MM.1S (cell line): Measurements from ENCODE around the gene HSDL1.

ENCODE experiments used
- DNase-seq: peaks from one replicate; pipeline ENCODE4 v3.0.0-alpha.2; 2015
- H2AFZ ChIP-seq: fragments of 300-600 bp; sonication (generic); 2 replicates; pipeline ENCODE4 v1.6.0; 2016; ENCODE audit warnings: antibody characterized with exemption, low read length
- H3F3A ChIP-seq: fragments of 300-600 bp; sonication (generic); 2 replicates; pipeline ENCODE4 v1.6.1; 2016; ENCODE audit warnings: mild to moderate bottlenecking, antibody characterized with exemption, low read length, moderate library complexity, mixed read lengths; ENCODE audit not compliant: insufficient read depth
- H3K27ac ChIP-seq: fragments of 300-600 bp; sonication (generic); 2 replicates; pipeline ENCODE4 v1.5.1; 2016; ENCODE audit warnings: mild to moderate bottlenecking, low read length
- H3K27me3 ChIP-seq: fragments of 300-600 bp; sonication (generic); replicated peaks from 2 replicates; pipeline ENCODE4 v1.6.0; 2016; ENCODE audit warnings: low read length; ENCODE audit not compliant: insufficient read depth
- H3K36me3 ChIP-seq: fragments of 300-600 bp; sonication (generic); replicated peaks from 2 replicates; pipeline ENCODE4 v1.6.1; 2016; ENCODE audit warnings: mild to moderate bottlenecking, low read length, mixed read lengths; ENCODE audit not compliant: insufficient read depth
- H3K4me1 ChIP-seq: fragments of 300-600 bp; sonication (generic); 2 replicates; pipeline ENCODE4 v1.6.1; 2016; ENCODE audit warnings: low read length, mixed read lengths
- H3K4me2 ChIP-seq: fragments of 300-600 bp; sonication (generic); 2 replicates; pipeline ENCODE4 v1.6.0; 2016; ENCODE audit warnings: low read depth, low read length
- H3K4me3 ChIP-seq: fragments of 300-600 bp; sonication (generic); 2 replicates; pipeline ENCODE4 v1.5.1; 2016; ENCODE audit warnings: low read length, mixed read lengths
- H3K79me2 ChIP-seq: fragments of 300-600 bp; sonication (generic); 2 replicates; pipeline ENCODE4 v1.6.1; 2016; ENCODE audit warnings: mixed run types, low read length, mixed read lengths
- H3K9ac ChIP-seq: fragments of 300-600 bp; sonication (generic); 2 replicates; pipeline ENCODE4 v1.6.1; 2016; ENCODE audit warnings: low read length, mixed read lengths
- H3K9me2 ChIP-seq: fragments of 300-600 bp; sonication (generic); replicated peaks from 2 replicates; pipeline ENCODE4 v1.6.1; 2016; ENCODE audit warnings: mild to moderate bottlenecking, low read length, mixed read lengths; ENCODE audit not compliant: insufficient read depth
- H3K9me3 ChIP-seq: fragments of 300-600 bp; sonication (generic); replicated peaks from 2 replicates; pipeline ENCODE4 v1.6.1; 2016; ENCODE audit warnings: mild to moderate bottlenecking, low read length, mixed read lengths; ENCODE audit not compliant: insufficient read depth
- H4K20me1 ChIP-seq: fragments of 300-600 bp; sonication (generic); 2 replicates; pipeline ENCODE4 v1.6.1; 2016; ENCODE audit warnings: mild to moderate bottlenecking, low read length, moderate library complexity, mixed read lengths; ENCODE audit not compliant: insufficient read depth
- EZH2 ChIP-seq: fragments of 300-600 bp; sonication (generic); optimal IDR thresholded peaks from 2 replicates; pipeline ENCODE3; 2017; ENCODE audit warnings: low read depth, mild to moderate bottlenecking, antibody characterized with exemption, low read length, mixed read lengths
- EZH2phosphoT487 ChIP-seq: fragments of 300-600 bp; sonication (generic); IDR thresholded peaks from 2 replicates; pipeline ENCODE4 v1.6.1; 2018; ENCODE audit warnings: antibody characterized with exemption, low read length
- TF ChIP-seq, protein P1 (sequence below): fragments of 300-600 bp; sonication (generic); IDR thresholded peaks from 2 replicates; pipeline ENCODE4 v1.5.1; 2016; ENCODE audit warnings: antibody characterized with exemption, low read length, mixed read lengths

The HSDL1 gene

DNA sequence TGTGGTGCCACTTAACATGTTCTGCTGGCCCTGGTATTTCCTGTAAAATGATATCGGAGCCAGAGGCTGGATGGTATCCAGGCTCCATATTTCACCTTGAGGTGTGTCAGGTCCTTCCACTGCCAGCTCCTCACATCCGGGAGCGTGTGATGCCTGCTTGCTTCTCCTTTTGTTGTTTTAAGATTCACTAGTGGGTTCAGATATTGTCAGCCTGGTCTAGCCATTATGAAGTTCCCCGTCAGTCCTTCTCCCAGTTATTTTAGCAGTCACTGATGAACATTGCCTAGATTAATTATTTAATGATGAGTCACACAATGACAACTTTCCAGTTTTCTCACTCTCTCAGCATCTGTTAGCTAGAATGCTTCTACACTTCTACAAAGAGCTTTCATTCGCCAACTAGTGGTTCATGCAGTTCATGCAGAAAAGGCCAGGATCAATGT, 11.4 kb upstream of the HSDL1 start:
- Histone ChIP-seq H3K36me3 (no peaks in the 10 kb centered on the region), H3K4me3 (no peak overlapping the region), H2AFZ (no peak overlapping the region), H3K4me1 (no peaks in the 10 kb centered on the region), H4K20me1 (no peaks in the 10 kb centered on the region), H3K9ac (no peak overlapping the region), H3K4me2 (no peak overlapping the region), H3K27me3 (no peaks in the 10 kb centered on the region), H3K79me2 (no peaks in the 10 kb centered on the region), H3F3A (no peaks in the 10 kb centered on the region), H3K27ac (no peak overlapping the region), H3K9me3 (no peaks in the 10 kb centered on the region), H3K9me2 (no peaks in the 10 kb centered on the region)
- TF ChIP-seq, protein P1, sequence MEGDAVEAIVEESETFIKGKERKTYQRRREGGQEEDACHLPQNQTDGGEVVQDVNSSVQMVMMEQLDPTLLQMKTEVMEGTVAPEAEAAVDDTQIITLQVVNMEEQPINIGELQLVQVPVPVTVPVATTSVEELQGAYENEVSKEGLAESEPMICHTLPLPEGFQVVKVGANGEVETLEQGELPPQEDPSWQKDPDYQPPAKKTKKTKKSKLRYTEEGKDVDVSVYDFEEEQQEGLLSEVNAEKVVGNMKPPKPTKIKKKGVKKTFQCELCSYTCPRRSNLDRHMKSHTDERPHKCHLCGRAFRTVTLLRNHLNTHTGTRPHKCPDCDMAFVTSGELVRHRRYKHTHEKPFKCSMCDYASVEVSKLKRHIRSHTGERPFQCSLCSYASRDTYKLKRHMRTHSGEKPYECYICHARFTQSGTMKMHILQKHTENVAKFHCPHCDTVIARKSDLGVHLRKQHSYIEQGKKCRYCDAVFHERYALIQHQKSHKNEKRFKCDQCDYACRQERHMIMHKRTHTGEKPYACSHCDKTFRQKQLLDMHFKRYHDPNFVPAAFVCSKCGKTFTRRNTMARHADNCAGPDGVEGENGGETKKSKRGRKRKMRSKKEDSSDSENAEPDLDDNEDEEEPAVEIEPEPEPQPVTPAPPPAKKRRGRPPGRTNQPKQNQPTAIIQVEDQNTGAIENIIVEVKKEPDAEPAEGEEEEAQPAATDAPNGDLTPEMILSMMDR: no peak
- TF ChIP-seq EZH2phosphoT487: no peak
- TF ChIP-seq EZH2: no peak
- DNase-seq: no peak

GRCh38 chr16:84155771-84156170, 10.8 kb upstream of the HSDL1 start:
- H3K4me3 ChIP-seq: no peak overlapping the region
- H3K27ac ChIP-seq: no peak overlapping the region
- H3K9ac ChIP-seq: no peak overlapping the region
- H3K9me3 ChIP-seq: no peaks in the 10 kb centered on the region
- no peaks in the 10 kb centered on the region for H4K20me1 ChIP-seq
- H3K79me2 ChIP-seq: no peaks in the 10 kb centered on the region
- TF ChIP-seq EZH2phosphoT487: no peak
- TF ChIP-seq EZH2: no peak
- TF ChIP-seq, protein P1: no peak
- H2AFZ ChIP-seq: no peak overlapping the region
- H3K4me1 ChIP-seq: no peaks in the 10 kb centered on the region
- H3F3A ChIP-seq: no peaks in the 10 kb centered on the region
- H3K4me2 ChIP-seq: no peak overlapping the region
- no peaks in the 10 kb centered on the region for H3K27me3 ChIP-seq
- H3K36me3 ChIP-seq: no peaks in the 10 kb centered on the region
- no peak for DNase-seq
- no peaks in the 10 kb centered on the region for H3K9me2 ChIP-seq

DNA sequence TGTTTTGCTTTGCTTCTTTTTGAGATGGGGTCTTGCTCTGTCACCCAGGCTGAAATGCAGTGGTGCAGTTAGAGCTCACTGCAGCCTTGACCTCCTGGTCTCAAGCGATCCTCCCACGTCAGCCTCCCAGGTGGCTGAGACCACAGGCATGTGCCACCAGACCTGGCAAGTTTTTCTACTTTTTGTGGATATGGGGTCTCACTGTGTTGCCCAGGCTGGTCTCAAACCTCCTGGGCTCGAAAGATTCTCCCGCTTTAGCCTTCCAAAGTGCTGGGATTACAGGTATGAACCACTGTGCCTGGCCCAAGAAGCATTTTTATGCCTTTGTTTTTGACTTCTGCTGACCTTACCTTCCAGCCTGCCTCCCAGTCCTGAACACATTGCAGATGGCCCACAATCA, 10.2 kb upstream of the HSDL1 start:
- no peaks in the 10 kb centered on the region for H3F3A ChIP-seq
- H4K20me1 ChIP-seq: no peaks in the 10 kb centered on the region
- no peaks in the 10 kb centered on the region for H3K9me3 ChIP-seq
- H3K9me2 ChIP-seq: no peaks in the 10 kb centered on the region
- H3K4me1 ChIP-seq: no peaks in the 10 kb centered on the region
- H3K79me2 ChIP-seq: no peaks in the 10 kb centered on the region
- H3K27me3 ChIP-seq: no peaks in the 10 kb centered on the region
- no peak overlapping the region for H3K27ac ChIP-seq
- no peak overlapping the region for H3K4me2 ChIP-seq
- no peak overlapping the region for H3K9ac ChIP-seq
- DNase-seq: no peak
- no peaks in the 10 kb centered on the region for H3K36me3 ChIP-seq
- TF ChIP-seq EZH2 (no peak), EZH2phosphoT487 (no peak)
- TF ChIP-seq, protein P1: no peak
- no peak overlapping the region for H3K4me3 ChIP-seq
- H2AFZ ChIP-seq: no peak overlapping the region
